Endodermal cell (in vitro differentiated cells): ENCODE data around the gene ARHGAP26. TPM values are rescaled to one million over a fixed set of nuclear protein-coding genes. Genes with fewer than 3 reads are reported as not detected.

Experiments used
- DNase-seq: peaks from one replicate; pipeline ENCODE4 v3.0.0-alpha.2; 2017
- H3K27ac ChIP-seq: 2 replicates; pipeline ENCODE4 v1.5.1; 2013; ENCODE audit warnings: mild to moderate bottlenecking, low read depth, low read length, moderate library complexity
- H3K27me3 ChIP-seq: 2 replicates; pipeline ENCODE4 v1.6.1; 2013; ENCODE audit warnings: mild to moderate bottlenecking, low read length, moderate library complexity; ENCODE audit not compliant: insufficient read depth, control insufficient read depth, poor library complexity, severe bottlenecking
- H3K36me3 ChIP-seq: 2 replicates; pipeline ENCODE4 v1.7.0; 2013; ENCODE audit warnings: mild to moderate bottlenecking, low read length, moderate library complexity; ENCODE audit not compliant: control insufficient read depth, insufficient read depth
- H3K4me1 ChIP-seq: one replicate; pipeline ENCODE4 v1.7.0; 2013; ENCODE audit warnings: low read length; ENCODE audit not compliant: control insufficient read depth, insufficient read depth
- H3K4me3 ChIP-seq: 2 replicates; pipeline ENCODE4 v1.5.1; 2013; ENCODE audit warnings: mild to moderate bottlenecking, low read length, moderate library complexity
- H3K9ac ChIP-seq: 2 replicates; pipeline ENCODE4 v1.6.1; 2013; ENCODE audit warnings: mild to moderate bottlenecking, low read length, moderate library complexity; ENCODE audit not compliant: poor library complexity, severe bottlenecking; ENCODE audit errors: extremely low read depth
- H3K9me3 ChIP-seq: 2 replicates; pipeline ENCODE4 v1.6.1; 2013; ENCODE audit warnings: mild to moderate bottlenecking, low read length, moderate library complexity; ENCODE audit not compliant: control insufficient read depth
- H3K27ac Mint-ChIP-seq: 2 replicates; pipeline ENCODE4 v1.8.0; 2020; ENCODE audit warnings: mixed read lengths
- H3K27me3 Mint-ChIP-seq: 2 replicates; pipeline ENCODE4 v1.8.0; 2021; ENCODE audit warnings: mild to moderate bottlenecking, mixed read lengths; ENCODE audit not compliant: insufficient read depth
- H3K36me3 Mint-ChIP-seq: 2 replicates; pipeline ENCODE4 v1.8.0; 2020; ENCODE audit warnings: low read depth, mixed read lengths
- H3K4me1 Mint-ChIP-seq: 2 replicates; pipeline ENCODE4 v1.8.0; 2020; ENCODE audit warnings: mixed read lengths
- H3K4me3 Mint-ChIP-seq: 2 replicates; pipeline ENCODE4 v1.8.0; 2020; ENCODE audit warnings: mild to moderate bottlenecking, moderate library complexity, mixed read lengths
- H3K9me3 Mint-ChIP-seq: 2 replicates; pipeline ENCODE4 v1.8.0; 2020; ENCODE audit warnings: mild to moderate bottlenecking, mixed read lengths
- WGBS, 2 experiments: methylation state at CpG; one replicate each; pipeline versions ENCODE4 v1.1.5 to v1.1.7; 2013; ENCODE audit warnings: missing lambda C conversion rate in 2 of 2, mixed read lengths in 1 of 2; ENCODE audit not compliant: insufficient coverage in 1 of 2, insufficient read length in 1 of 2; 5-methylcytosine and 5-hydroxymethylcytosine counted together
- total RNA-seq, 2 donors: library from RNA; stranded (reverse); fragmentation: NEBNext Ultra II Directional in 1 of 2; extraction: Animal tissue kit (Norgen Biotek cat#: 25700) in 1 of 2; gene quantifications; 2 replicates in 1 of 2; 3 replicates in 1 of 2; pipeline ENCODE4 v1.2.1, GENCODE V29; 2021
- TF ChIP-seq, protein P1 (sequence below): fragments of 200-600 bp; sonication (generic); conservative IDR thresholded peaks from 2 replicates; pipeline ENCODE4 v1.5.0; 2021; ENCODE audit warnings: antibody characterized with exemption, mild to moderate bottlenecking

Gene ARHGAP26
- total RNA-seq, 2 donors from 2014 or later: 49.2 to 60.5 TPM

DNA sequence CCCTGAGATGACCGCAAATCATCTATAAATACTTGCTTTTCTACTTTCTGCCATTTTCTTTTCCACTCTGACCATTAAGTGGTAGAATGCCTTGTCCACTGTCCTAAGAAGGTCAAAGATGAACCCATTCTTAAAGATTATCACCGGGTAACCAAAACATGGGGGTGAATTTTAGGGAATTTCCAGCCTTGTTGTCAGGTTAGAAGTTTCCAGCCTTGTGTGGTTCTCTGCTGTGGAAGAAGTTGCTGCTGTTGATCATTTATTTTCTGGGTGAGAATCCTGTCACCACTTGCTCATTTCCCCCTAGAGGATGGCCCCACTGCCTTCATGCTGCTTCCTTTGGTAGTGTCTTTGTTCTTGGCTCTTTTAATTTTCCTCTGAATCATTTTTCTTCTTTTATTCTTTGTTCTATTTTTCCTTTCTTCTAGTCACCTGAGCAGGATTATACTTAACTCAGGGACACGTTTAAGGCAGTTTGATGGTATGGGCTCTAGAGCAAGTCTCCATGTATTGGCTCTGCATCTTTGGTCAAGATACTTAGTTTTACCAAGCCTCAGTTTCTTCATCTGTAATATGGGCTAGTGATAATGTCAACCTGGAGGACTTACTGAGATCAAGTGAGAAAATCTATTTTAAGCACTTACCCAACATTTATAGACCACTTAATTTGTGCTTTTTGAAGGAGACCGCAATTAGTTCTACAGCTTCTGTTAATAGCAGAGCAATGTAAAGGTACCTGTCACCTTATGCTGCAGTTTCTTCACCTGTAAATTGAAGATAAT lies 266.2 kb downstream of the ARHGAP26 start:
- Histone ChIP-seq H3K27me3 (no peaks in the 10 kb centered on the region), H3K36me3 (no peaks in the 10 kb centered on the region), H3K9ac (no peak overlapping the region), H3K4me3 (no peak overlapping the region), H3K27ac (no peak overlapping the region), H3K4me1 (peaks cover 14% of the 10 kb centered on the region), H3K9me3 (no peaks in the 10 kb centered on the region)
- H3K4me1 Mint-ChIP-seq: peaks cover 62% of the 10 kb centered on the region
- no peaks in the 10 kb centered on the region for H3K36me3 Mint-ChIP-seq
- no peaks in the 10 kb centered on the region for H3K27me3 Mint-ChIP-seq
- no peak for DNase-seq
- peak overlapping the region; percentile 24 for H3K27ac Mint-ChIP-seq
- WGBS, 2 experiments: 82 to 86% methylated on average over 3 to 4 of the region's 4 CpGs
- TF ChIP-seq, protein P1, sequence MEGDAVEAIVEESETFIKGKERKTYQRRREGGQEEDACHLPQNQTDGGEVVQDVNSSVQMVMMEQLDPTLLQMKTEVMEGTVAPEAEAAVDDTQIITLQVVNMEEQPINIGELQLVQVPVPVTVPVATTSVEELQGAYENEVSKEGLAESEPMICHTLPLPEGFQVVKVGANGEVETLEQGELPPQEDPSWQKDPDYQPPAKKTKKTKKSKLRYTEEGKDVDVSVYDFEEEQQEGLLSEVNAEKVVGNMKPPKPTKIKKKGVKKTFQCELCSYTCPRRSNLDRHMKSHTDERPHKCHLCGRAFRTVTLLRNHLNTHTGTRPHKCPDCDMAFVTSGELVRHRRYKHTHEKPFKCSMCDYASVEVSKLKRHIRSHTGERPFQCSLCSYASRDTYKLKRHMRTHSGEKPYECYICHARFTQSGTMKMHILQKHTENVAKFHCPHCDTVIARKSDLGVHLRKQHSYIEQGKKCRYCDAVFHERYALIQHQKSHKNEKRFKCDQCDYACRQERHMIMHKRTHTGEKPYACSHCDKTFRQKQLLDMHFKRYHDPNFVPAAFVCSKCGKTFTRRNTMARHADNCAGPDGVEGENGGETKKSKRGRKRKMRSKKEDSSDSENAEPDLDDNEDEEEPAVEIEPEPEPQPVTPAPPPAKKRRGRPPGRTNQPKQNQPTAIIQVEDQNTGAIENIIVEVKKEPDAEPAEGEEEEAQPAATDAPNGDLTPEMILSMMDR: peak; percentile 46
- no peak overlapping the region for H3K4me3 Mint-ChIP-seq
- H3K9me3 Mint-ChIP-seq: no peaks in the 10 kb centered on the region

DNA sequence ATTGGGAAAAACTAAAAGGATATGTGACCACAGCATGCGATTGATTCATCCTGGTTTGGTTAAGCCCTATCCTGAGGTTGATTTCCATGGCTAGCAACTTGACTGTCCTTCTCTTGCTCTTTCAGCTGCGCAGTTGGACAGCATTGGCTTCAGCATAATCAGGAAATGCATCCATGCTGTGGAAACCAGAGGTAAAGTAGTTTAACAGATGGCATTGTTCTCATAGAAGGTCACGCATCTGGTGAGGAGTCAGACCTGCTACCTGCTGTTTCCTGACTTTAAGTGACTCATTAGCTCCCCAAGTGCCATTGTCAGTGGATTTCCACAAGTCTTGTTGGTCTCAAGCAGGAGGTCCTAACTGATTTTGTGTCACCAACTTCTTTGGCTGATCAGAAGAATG lies 266.9 kb downstream of the ARHGAP26 start:
- H3K36me3 ChIP-seq: no peaks in the 10 kb centered on the region
- H3K4me3 Mint-ChIP-seq: no peak overlapping the region
- peaks cover 55% of the 10 kb centered on the region for H3K4me1 Mint-ChIP-seq
- H3K27me3 ChIP-seq: no peaks in the 10 kb centered on the region
- no peaks in the 10 kb centered on the region for H3K27me3 Mint-ChIP-seq
- H3K9me3 Mint-ChIP-seq: no peaks in the 10 kb centered on the region
- no peak overlapping the region for H3K9ac ChIP-seq
- H3K4me1 ChIP-seq: peaks cover 9% of the 10 kb centered on the region
- DNase-seq: peak; percentile 88
- no peak overlapping the region for H3K27ac ChIP-seq
- H3K9me3 ChIP-seq: no peaks in the 10 kb centered on the region
- WGBS, 2 experiments: 0 to 10% methylated on average over 2 to 3 of the region's 3 CpGs
- H3K4me3 ChIP-seq: no peak overlapping the region
- TF ChIP-seq, protein P1: peak; percentile 14
- peak overlapping the region; percentile 93 for H3K27ac Mint-ChIP-seq
- peaks cover 6% of the 10 kb centered on the region for H3K36me3 Mint-ChIP-seq

DNA sequence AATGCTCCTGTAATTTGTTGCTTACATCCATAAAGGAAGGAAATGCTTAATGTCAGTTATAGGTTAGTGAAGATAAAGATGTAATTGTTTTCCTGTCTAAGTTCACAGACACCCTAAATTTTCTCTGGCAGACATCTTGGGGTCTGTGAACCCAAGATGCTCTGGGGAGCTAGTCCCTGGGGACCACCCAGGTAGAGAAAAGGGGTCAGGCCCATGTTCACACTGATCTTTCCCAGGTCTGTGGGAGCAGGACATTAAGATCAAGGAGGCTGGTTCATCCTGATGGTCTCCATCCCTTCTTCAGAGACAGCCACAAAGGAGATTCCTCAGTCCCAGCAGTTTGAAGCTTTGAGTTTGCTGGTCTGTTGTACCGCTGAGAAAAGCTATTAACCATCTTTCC lies 267.5 kb downstream of the ARHGAP26 start:
- Mint-ChIP-seq H3K9me3 (no peaks in the 10 kb centered on the region), H3K4me1 (peaks cover 53% of the 10 kb centered on the region), H3K4me3 (no peak overlapping the region), H3K36me3 (peaks cover 12% of the 10 kb centered on the region), H3K27ac (peak overlapping the region; percentile 93), H3K27me3 (no peaks in the 10 kb centered on the region)
- peak; percentile 61 for DNase-seq
- H3K4me3 ChIP-seq: no peak overlapping the region
- TF ChIP-seq, protein P1: no peak
- H3K36me3 ChIP-seq: no peaks in the 10 kb centered on the region
- H3K4me1 ChIP-seq: peaks cover 7% of the 10 kb centered on the region
- no peak overlapping the region for H3K27ac ChIP-seq
- H3K9me3 ChIP-seq: no peaks in the 10 kb centered on the region
- no peaks in the 10 kb centered on the region for H3K27me3 ChIP-seq
- no peak overlapping the region for H3K9ac ChIP-seq
- 74 to 75% methylated on average over 1 of the region's 1 CpG for WGBS, 2 experiments
